Loucy (cell line): ENCODE results near the gene DLG1.

Experiments used
- H2AFZ ChIP-seq: fragments of 200-600 bp; sonication (generic); 2 replicates; pipeline ENCODE4 v1.6.0; 2016; ENCODE audit warnings: antibody characterized with exemption, mild to moderate bottlenecking, low read length, moderate library complexity
- H3F3A ChIP-seq: fragments of 200-600 bp; 2 replicates; pipeline ENCODE4 v1.6.0; 2016; ENCODE audit warnings: antibody characterized with exemption, low read depth, mild to moderate bottlenecking
- H3K27me3 ChIP-seq: fragments of 200-600 bp; sonication (generic); 2 replicates; pipeline ENCODE4 v1.6.1; 2014; ENCODE audit warnings: low read length, mild to moderate bottlenecking; ENCODE audit not compliant: insufficient read depth, poor library complexity, severe bottlenecking
- H3K36me3 ChIP-seq: fragments of 200-600 bp; sonication (generic); 2 replicates; pipeline ENCODE4 v1.6.1; 2016; ENCODE audit warnings: low read length; ENCODE audit not compliant: insufficient read depth
- H3K4me1 ChIP-seq: fragments of 200-600 bp; sonication (generic); 2 replicates; pipeline ENCODE4 v1.5.1; 2014; ENCODE audit warnings: low read length, mild to moderate bottlenecking; ENCODE audit not compliant: insufficient read depth, poor library complexity, severe bottlenecking
- H3K4me2 ChIP-seq: fragments of 200-600 bp; sonication (generic); 2 replicates; pipeline ENCODE4 v1.6.0; 2014; ENCODE audit warnings: antibody characterized with exemption, low read length, low read depth, mild to moderate bottlenecking; ENCODE audit not compliant: poor library complexity, severe bottlenecking
- H3K4me3 ChIP-seq: fragments of 200-600 bp; sonication (generic); 2 replicates; pipeline ENCODE4 v1.5.1; 2014; ENCODE audit warnings: low read length, mild to moderate bottlenecking, mixed read lengths; ENCODE audit not compliant: poor library complexity, severe bottlenecking
- H3K79me2 ChIP-seq: fragments of 200-600 bp; sonication (generic); 2 replicates; pipeline ENCODE4 v1.6.1; 2014; ENCODE audit warnings: low read length; ENCODE audit not compliant: insufficient read depth
- H3K9ac ChIP-seq: fragments of 200-600 bp; sonication (generic); 2 replicates; pipeline ENCODE4 v1.6.0; 2014; ENCODE audit warnings: mild to moderate bottlenecking, low read depth, low read length, moderate library complexity; ENCODE audit not compliant: poor library complexity, severe bottlenecking
- H3K9me2 ChIP-seq: fragments of 200-600 bp; sonication (generic); replicated peaks from 2 replicates; pipeline ENCODE4 v1.6.1; 2016; ENCODE audit warnings: low read depth, low read length, mixed read lengths
- H3K9me3 ChIP-seq: fragments of 200-600 bp; sonication (generic); 2 replicates; pipeline ENCODE4 v1.6.1; 2014; ENCODE audit warnings: mild to moderate bottlenecking, antibody characterized with exemption, low read length, low read depth; ENCODE audit not compliant: insufficient read depth
- H4K20me1 ChIP-seq: fragments of 200-600 bp; sonication (generic); 2 replicates; pipeline ENCODE4 v1.6.0; 2014; ENCODE audit warnings: antibody characterized with exemption, low read length, mild to moderate bottlenecking; ENCODE audit not compliant: insufficient read depth, poor library complexity, severe bottlenecking
- CTCF ChIP-seq: fragments of 200-600 bp; sonication (generic); conservative IDR thresholded peaks from 2 replicates; pipeline ENCODE4 v1.5.1; 2014; ENCODE audit warnings: mild to moderate bottlenecking, antibody characterized with exemption, low read length
- EZH2phosphoT487 ChIP-seq: fragments of 200-600 bp; IDR thresholded peaks from 2 replicates; pipeline ENCODE4 v1.6.1; 2018; ENCODE audit warnings: antibody characterized with exemption, mild to moderate bottlenecking, moderate library complexity, borderline replicate concordance

DLG1 gene

GRCh38 chr3:197239857-197240256 is 58.6 kb downstream of the DLG1 start:
- Histone ChIP-seq H3K9me3 (peaks cover 18% of the 10 kb centered on the region; the same call in 1 of the 2 replicates), H3K4me3 (no peak overlapping the region), H3K9me2 (no peaks in the 10 kb centered on the region), H3K4me2 (no peak overlapping the region), H3K9ac (no peak overlapping the region), H3K79me2 (peaks cover 98% of the 10 kb centered on the region), H3K36me3 (peaks cover 29% of the 10 kb centered on the region), H4K20me1 (peaks cover 8% of the 10 kb centered on the region), H3K27me3 (no peaks in the 10 kb centered on the region), H3F3A (peaks cover 6% of the 10 kb centered on the region; the same call in 1 of the 2 replicates), H3K4me1 (no peaks in the 10 kb centered on the region), H2AFZ (no peak overlapping the region)
- TF ChIP-seq CTCF (no peak), EZH2phosphoT487 (no peak)

GRCh38 chr3:197238842-197239241 is 59.6 kb downstream of the DLG1 start:
- Histone ChIP-seq H3K4me1 (no peaks in the 10 kb centered on the region), H3K4me2 (no peak overlapping the region), H3K79me2 (peaks cover 98% of the 10 kb centered on the region), H4K20me1 (peaks cover 12% of the 10 kb centered on the region), H3F3A (peaks cover 6% of the 10 kb centered on the region; the same call in 1 of the 2 replicates), H3K9ac (no peak overlapping the region), H3K27me3 (no peaks in the 10 kb centered on the region), H3K9me2 (no peaks in the 10 kb centered on the region), H2AFZ (no peak overlapping the region), H3K36me3 (peaks cover 24% of the 10 kb centered on the region), H3K4me3 (no peak overlapping the region), H3K9me3 (peaks cover 18% of the 10 kb centered on the region; the same call in 1 of the 2 replicates)
- TF ChIP-seq CTCF (no peak), EZH2phosphoT487 (no peak)

GRCh38 chr3:197237897-197238296 is 60.5 kb downstream of the DLG1 start:
- no peak overlapping the region for H3K9ac ChIP-seq
- H3K4me3 ChIP-seq: no peak overlapping the region
- peaks cover 20% of the 10 kb centered on the region for H3K36me3 ChIP-seq
- no peak overlapping the region for H2AFZ ChIP-seq
- no peak overlapping the region for H3K4me2 ChIP-seq
- peaks cover 18% of the 10 kb centered on the region; the same call in 1 of the 2 replicates for H3K9me3 ChIP-seq
- no peaks in the 10 kb centered on the region for H3K27me3 ChIP-seq
- H3K4me1 ChIP-seq: no peaks in the 10 kb centered on the region
- no peaks in the 10 kb centered on the region for H3K9me2 ChIP-seq
- peaks cover 6% of the 10 kb centered on the region; the same call in 1 of the 2 replicates for H3F3A ChIP-seq
- H3K79me2 ChIP-seq: peaks cover 97% of the 10 kb centered on the region
- TF ChIP-seq CTCF: no peak
- no peak for TF ChIP-seq EZH2phosphoT487
- H4K20me1 ChIP-seq: peaks cover 15% of the 10 kb centered on the region
